Measurements from ENCODE around the gene NPBWR2.

DNA sequence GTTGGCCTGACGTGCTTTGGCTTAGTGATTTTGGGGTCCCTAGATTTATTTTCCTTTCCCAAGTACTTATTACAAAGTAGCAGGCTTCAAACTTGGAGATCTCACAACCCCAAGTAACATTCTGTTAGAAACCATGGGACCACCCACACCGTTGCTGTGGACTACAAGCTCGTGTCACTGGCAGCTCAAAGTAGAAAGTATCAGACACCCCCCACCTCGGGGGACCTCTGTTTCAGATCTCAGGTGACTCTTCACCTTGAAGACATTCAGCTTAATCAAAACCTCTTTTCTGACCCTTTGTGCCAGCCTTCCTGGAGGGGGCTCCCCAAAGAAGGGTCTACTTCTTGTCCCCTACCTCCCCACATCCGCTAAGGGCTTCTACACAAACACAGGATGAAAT, 41.2 kb upstream of the NPBWR2 start:
- TF ChIP-seq, protein P1, sequence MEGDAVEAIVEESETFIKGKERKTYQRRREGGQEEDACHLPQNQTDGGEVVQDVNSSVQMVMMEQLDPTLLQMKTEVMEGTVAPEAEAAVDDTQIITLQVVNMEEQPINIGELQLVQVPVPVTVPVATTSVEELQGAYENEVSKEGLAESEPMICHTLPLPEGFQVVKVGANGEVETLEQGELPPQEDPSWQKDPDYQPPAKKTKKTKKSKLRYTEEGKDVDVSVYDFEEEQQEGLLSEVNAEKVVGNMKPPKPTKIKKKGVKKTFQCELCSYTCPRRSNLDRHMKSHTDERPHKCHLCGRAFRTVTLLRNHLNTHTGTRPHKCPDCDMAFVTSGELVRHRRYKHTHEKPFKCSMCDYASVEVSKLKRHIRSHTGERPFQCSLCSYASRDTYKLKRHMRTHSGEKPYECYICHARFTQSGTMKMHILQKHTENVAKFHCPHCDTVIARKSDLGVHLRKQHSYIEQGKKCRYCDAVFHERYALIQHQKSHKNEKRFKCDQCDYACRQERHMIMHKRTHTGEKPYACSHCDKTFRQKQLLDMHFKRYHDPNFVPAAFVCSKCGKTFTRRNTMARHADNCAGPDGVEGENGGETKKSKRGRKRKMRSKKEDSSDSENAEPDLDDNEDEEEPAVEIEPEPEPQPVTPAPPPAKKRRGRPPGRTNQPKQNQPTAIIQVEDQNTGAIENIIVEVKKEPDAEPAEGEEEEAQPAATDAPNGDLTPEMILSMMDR (IDR thresholded peaks at IDR 0.05): no peak
- TF ChIP-seq, protein P2, sequence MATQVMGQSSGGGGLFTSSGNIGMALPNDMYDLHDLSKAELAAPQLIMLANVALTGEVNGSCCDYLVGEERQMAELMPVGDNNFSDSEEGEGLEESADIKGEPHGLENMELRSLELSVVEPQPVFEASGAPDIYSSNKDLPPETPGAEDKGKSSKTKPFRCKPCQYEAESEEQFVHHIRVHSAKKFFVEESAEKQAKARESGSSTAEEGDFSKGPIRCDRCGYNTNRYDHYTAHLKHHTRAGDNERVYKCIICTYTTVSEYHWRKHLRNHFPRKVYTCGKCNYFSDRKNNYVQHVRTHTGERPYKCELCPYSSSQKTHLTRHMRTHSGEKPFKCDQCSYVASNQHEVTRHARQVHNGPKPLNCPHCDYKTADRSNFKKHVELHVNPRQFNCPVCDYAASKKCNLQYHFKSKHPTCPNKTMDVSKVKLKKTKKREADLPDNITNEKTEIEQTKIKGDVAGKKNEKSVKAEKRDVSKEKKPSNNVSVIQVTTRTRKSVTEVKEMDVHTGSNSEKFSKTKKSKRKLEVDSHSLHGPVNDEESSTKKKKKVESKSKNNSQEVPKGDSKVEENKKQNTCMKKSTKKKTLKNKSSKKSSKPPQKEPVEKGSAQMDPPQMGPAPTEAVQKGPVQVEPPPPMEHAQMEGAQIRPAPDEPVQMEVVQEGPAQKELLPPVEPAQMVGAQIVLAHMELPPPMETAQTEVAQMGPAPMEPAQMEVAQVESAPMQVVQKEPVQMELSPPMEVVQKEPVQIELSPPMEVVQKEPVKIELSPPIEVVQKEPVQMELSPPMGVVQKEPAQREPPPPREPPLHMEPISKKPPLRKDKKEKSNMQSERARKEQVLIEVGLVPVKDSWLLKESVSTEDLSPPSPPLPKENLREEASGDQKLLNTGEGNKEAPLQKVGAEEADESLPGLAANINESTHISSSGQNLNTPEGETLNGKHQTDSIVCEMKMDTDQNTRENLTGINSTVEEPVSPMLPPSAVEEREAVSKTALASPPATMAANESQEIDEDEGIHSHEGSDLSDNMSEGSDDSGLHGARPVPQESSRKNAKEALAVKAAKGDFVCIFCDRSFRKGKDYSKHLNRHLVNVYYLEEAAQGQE (IDR thresholded peaks at IDR 0.05; ENCODE audit: insufficient read depth in 1 of 2, low read depth in 2 of 2, low read length in 1 of 2): no peak
- TF ChIP-seq SIN3A (IDR thresholded peaks at IDR 0.05; ENCODE audit: borderline replicate concordance, insufficient read depth, low read depth, low read length) (no peak), POLR2AphosphoS5 (IDR thresholded peaks at IDR 0.05; ENCODE audit: low read depth, low read length) (no peak)
